K562 (cell line): ENCODE measurements around the gene KLHL24. TPM values are rescaled to one million over a fixed set of nuclear protein-coding genes. Genes with fewer than 3 reads are reported as not detected.
A peak's percentile ranks its signal among the peaks of the same experiment; 100 is the strongest.

Source experiments
- ATAC-seq: fragments of 200-7000 bp; cut with Tn5 transposase; 3 replicates; pipeline ENCODE4 v1.9.1; 2020; ENCODE audit warnings: moderate library complexity
- BruUV-seq: library from RNA; stranded (reverse); fragments of 400-500 nt; replicated peaks from 2 replicates; lab custom pipeline; 2021; lab: Mats Ljungman, UMichigan
- CTCF ChIA-PET: fragments of 300-600 bp; formaldehyde crosslinking; extraction: SDS; loops from one replicate; lab custom pipeline; 2021; ENCODE audit warnings: low intra/inter-chr PET ratio; lab: Yijun Ruan, JAX
- POLR2A ChIA-PET: fragments of 300-600, 350-650 bp; sonication (Branson Sonifier 250); formaldehyde crosslinking; extraction: SDS; loops from one replicate; lab custom pipeline; 2021; ENCODE audit warnings: antibody characterized with exemption, inconsistent platforms; lab: Yijun Ruan, JAX
- DNase-seq, 4 experiments: peaks; one replicate each; pipeline versions ENCODE4 v3.0.0 to v3.0.0-alpha.2; 2011 to 2018; ENCODE audit warnings: low spot score in 3 of 4, mixed read lengths in 3 of 4; ENCODE audit errors: extremely low read depth in 1 of 4
- FAIRE-seq: peaks from 2 replicates; lab custom pipeline; 2011; peaks lifted over from hg19 to GRCh38; lab: Jason Lieb, UNC
- H2AFZ ChIP-seq: 2 replicates; pipeline ENCODE4 v1.6.0; 2011; ENCODE audit warnings: low read depth, low read length, control low read depth, inconsistent platforms
- H3K27ac ChIP-seq: fragments of 200-600 bp; 3 replicates; pipeline ENCODE4 v1.8.0; 2011; ENCODE audit warnings: low read depth, mild to moderate bottlenecking, control low read depth, inconsistent platforms, low read length, moderate library complexity, mixed read lengths; ENCODE audit errors: extremely low read depth
- H3K27me3 ChIP-seq, 2 experiments: fragments of 300-600 bp in 1 of 2; 2 replicates in 1 of 2; 3 replicates in 1 of 2; pipeline versions ENCODE4 v1.6.0 to v1.8.0; 2011; ENCODE audit warnings: inconsistent platforms in 2 of 2, low read length in 2 of 2, mild to moderate bottlenecking in 1 of 2, mixed read lengths in 1 of 2, moderate library complexity in 1 of 2; ENCODE audit not compliant: control insufficient read depth in 2 of 2, insufficient read depth in 2 of 2
- H3K36me3 ChIP-seq: fragments of 300-600 bp; 3 replicates; pipeline ENCODE4 v1.8.0; 2011; ENCODE audit warnings: mild to moderate bottlenecking, low read length, inconsistent platforms; ENCODE audit not compliant: control insufficient read depth, insufficient read depth
- H3K4me1 ChIP-seq, 2 experiments: fragments of 200-600 bp in 1 of 2; replicated peaks in 1 of 2; 2 replicates in 1 of 2; 3 replicates in 1 of 2; pipeline versions ENCODE4 v1.5.1 to v1.8.0; 2011; ENCODE audit warnings: inconsistent platforms in 2 of 2, low read length in 2 of 2, mild to moderate bottlenecking in 1 of 2, mixed read lengths in 1 of 2, moderate library complexity in 1 of 2; ENCODE audit not compliant: control insufficient read depth in 2 of 2, insufficient read depth in 2 of 2
- H3K4me2 ChIP-seq: 2 replicates; pipeline ENCODE4 v1.6.1; 2011; ENCODE audit warnings: low read length, control low read depth, inconsistent platforms, mixed read lengths; ENCODE audit not compliant: insufficient read depth
- H3K4me3 ChIP-seq: fragments of 200-600 bp; sonication (generic), shearing (Covaris generic); 2 replicates; pipeline ENCODE4 v1.5.1; 2016; ENCODE audit warnings: control low read depth, inconsistent platforms
- H3K79me2 ChIP-seq: fragments of 200-600 bp; 3 replicates; pipeline ENCODE4 v1.8.0; 2011; ENCODE audit warnings: low read length, inconsistent platforms; ENCODE audit not compliant: control insufficient read depth, insufficient read depth
- H3K9ac ChIP-seq, 2 experiments: 2 replicates each; pipeline versions ENCODE4 v1.6.0 to v1.6.1; 2011; ENCODE audit warnings: low read depth in 2 of 2, low read length in 2 of 2, control low read depth in 1 of 2, inconsistent platforms in 1 of 2, mild to moderate bottlenecking in 1 of 2, mixed read lengths in 1 of 2; ENCODE audit not compliant: insufficient read depth in 1 of 2
- H3K9me1 ChIP-seq: one replicate; pipeline ENCODE4 v1.6.0; 2011; ENCODE audit warnings: inconsistent platforms, mild to moderate bottlenecking, low read length, moderate library complexity; ENCODE audit not compliant: control insufficient read depth, insufficient read depth
- H3K9me3 ChIP-seq: replicated peaks from 2 replicates; pipeline ENCODE4 v1.5.1; 2011; ENCODE audit warnings: low read depth, low read length, inconsistent platforms; ENCODE audit not compliant: control insufficient read depth, insufficient read depth
- H4K20me1 ChIP-seq: replicated peaks from 2 replicates; pipeline ENCODE4 v1.6.1; 2011; ENCODE audit warnings: low read length, inconsistent platforms, mixed read lengths; ENCODE audit not compliant: control insufficient read depth, insufficient read depth
- PRPF4 ChIP-seq: fragments of 200-400 bp; formaldehyde crosslinking; IDR thresholded peaks from one replicate; pipeline ENCODE4 v1.6.1; 2017; ENCODE audit warnings: low read length, low read depth, mild to moderate bottlenecking; ENCODE audit not compliant: insufficient read depth, poor library complexity, severe bottlenecking
- PTBP1 ChIP-seq: fragments of 200-400 bp; formaldehyde crosslinking; IDR thresholded peaks from 2 replicates; pipeline ENCODE4 v1.6.1; 2017; ENCODE audit warnings: low read depth, low read length
- TAF15 ChIP-seq: fragments of 200-400 bp; formaldehyde crosslinking; IDR thresholded peaks from 2 replicates; pipeline ENCODE4 v1.6.1; 2017; ENCODE audit warnings: mild to moderate bottlenecking, low read depth, low read length, moderate library complexity
- ZNF184 ChIP-seq: sonication (generic); formaldehyde crosslinking; IDR thresholded peaks from 2 replicates; pipeline ENCODE4 v1.5.0; 2020; ENCODE audit warnings: missing genetic modification reagents
- WGBS: fragments of 100-300 bp; shearing (Covaris generic); methylation state at CpG from one replicate; pipeline ENCODE4 v1.1.6; 2016; ENCODE audit warnings: low coverage, mixed read lengths; ENCODE audit not compliant: insufficient coverage; ENCODE audit errors: missing lambda C conversion rate; 5-methylcytosine and 5-hydroxymethylcytosine counted together
- in situ Hi-C: fragments of 300-500 bp; cut with MboI; formaldehyde crosslinking; loops from 4 replicates; pipeline ENCODE4 v1.15.0; 2018; ENCODE audit warnings: inconsistent platforms, mixed read lengths
- intact Hi-C: fragments of 100-400 bp; cut with micrococcal nuclease; formaldehyde crosslinking; loops from 2 replicates; pipeline ENCODE4 v1.14.2; 2022
- polyA plus RNA-seq, 8 experiments: library from polyadenylated mRNA; depleted of rRNA in 4 of 8; stranded (reverse) in 5 of 8; unstranded in 3 of 8; fragments of >200 nt; fragmentation: Nextera tagmentation in 2 of 8; fragmentation: Illumina TruSeq in 1 of 8; extraction: Ambion mirVana in 2 of 8; extraction: Trizol in 1 of 8; gene quantifications; 2 replicates each; pipeline versions ENCODE4 v1.2.1 to v1.2.3, GENCODE V29; 2011 to 2014; ENCODE audit warnings: inconsistent platforms in 1 of 8, missing spikeins in 1 of 8
- total RNA-seq, 7 experiments: library from RNA; depleted of rRNA in 6 of 7; stranded (reverse); fragments of >200 nt in 6 of 7; fragmentation: Illumina TruSeq in 2 of 7; extraction: Trizol in 2 of 7; gene quantifications; 2 replicates each; pipeline versions ENCODE4 v1.2.1 to v1.2.3, GENCODE V29; 2011 to 2021; ENCODE audit warnings: low replicate concordance in 1 of 7
- TF ChIP-seq, protein P1 (sequence below): sonication (generic); formaldehyde crosslinking; IDR thresholded peaks from 2 replicates; pipeline ENCODE4 v1.8.0; 2023; ENCODE audit warnings: mild to moderate bottlenecking, missing genetic modification reagents
- TF ChIP-seq, protein P2 (sequence below): fragments of 450-650 bp; IDR thresholded peaks from 2 replicates; pipeline ENCODE4 v1.6.1; 2016; ENCODE audit warnings: missing biosample characterization, missing genetic modification characterization
- TF ChIP-seq, protein P3 (sequence below): fragments of 450-650 bp; formaldehyde crosslinking; IDR thresholded peaks from 2 replicates; pipeline ENCODE4 v1.4.0; 2020; ENCODE audit warnings: mild to moderate bottlenecking, moderate library complexity
- TF ChIP-seq, protein P4 (sequence below): fragments of 450-650 bp; IDR thresholded peaks from 2 replicates; pipeline ENCODE4 v1.6.1; 2018; ENCODE audit not compliant: partially characterized antibody
- TF ChIP-seq, protein P5 (sequence below), 2 experiments: fragments of 450-650 bp; IDR thresholded peaks; 2 replicates each; pipeline ENCODE4 v1.6.1; 2016

Gene KLHL24
- total and polyA plus RNA-seq, 9 of the 15 experiments (the other 6 are each of a cell fraction or from before 2014, with no cell fraction given), result 3.3 to 21.2 (median 14.2) TPM

DNA sequence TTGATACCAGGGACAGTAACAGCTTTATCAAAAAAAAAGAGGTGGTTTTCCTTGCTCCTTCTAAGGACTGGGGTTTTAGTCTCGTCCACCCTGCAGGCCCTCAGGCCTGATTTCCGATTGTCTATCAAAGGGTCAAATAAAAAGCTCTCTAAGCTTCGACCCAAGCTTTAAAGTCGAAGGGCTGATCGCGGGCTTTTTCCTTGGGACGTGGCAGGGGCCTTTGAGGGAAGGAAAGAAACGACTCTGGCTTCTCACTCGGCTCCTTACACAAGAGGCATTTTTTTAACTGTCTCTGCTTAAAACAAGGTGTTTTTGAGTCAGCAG is 354 bp upstream of the KLHL24 start (continued):
- TF ChIP-seq, protein P1, sequence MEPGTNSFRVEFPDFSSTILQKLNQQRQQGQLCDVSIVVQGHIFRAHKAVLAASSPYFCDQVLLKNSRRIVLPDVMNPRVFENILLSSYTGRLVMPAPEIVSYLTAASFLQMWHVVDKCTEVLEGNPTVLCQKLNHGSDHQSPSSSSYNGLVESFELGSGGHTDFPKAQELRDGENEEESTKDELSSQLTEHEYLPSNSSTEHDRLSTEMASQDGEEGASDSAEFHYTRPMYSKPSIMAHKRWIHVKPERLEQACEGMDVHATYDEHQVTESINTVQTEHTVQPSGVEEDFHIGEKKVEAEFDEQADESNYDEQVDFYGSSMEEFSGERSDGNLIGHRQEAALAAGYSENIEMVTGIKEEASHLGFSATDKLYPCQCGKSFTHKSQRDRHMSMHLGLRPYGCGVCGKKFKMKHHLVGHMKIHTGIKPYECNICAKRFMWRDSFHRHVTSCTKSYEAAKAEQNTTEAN, result no peak
- TF ChIP-seq, protein P2, sequence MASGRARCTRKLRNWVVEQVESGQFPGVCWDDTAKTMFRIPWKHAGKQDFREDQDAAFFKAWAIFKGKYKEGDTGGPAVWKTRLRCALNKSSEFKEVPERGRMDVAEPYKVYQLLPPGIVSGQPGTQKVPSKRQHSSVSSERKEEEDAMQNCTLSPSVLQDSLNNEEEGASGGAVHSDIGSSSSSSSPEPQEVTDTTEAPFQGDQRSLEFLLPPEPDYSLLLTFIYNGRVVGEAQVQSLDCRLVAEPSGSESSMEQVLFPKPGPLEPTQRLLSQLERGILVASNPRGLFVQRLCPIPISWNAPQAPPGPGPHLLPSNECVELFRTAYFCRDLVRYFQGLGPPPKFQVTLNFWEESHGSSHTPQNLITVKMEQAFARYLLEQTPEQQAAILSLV (tag), result no peak
- no peak for TF ChIP-seq ZNF184 (CRISPR knock-in tag)

DNA sequence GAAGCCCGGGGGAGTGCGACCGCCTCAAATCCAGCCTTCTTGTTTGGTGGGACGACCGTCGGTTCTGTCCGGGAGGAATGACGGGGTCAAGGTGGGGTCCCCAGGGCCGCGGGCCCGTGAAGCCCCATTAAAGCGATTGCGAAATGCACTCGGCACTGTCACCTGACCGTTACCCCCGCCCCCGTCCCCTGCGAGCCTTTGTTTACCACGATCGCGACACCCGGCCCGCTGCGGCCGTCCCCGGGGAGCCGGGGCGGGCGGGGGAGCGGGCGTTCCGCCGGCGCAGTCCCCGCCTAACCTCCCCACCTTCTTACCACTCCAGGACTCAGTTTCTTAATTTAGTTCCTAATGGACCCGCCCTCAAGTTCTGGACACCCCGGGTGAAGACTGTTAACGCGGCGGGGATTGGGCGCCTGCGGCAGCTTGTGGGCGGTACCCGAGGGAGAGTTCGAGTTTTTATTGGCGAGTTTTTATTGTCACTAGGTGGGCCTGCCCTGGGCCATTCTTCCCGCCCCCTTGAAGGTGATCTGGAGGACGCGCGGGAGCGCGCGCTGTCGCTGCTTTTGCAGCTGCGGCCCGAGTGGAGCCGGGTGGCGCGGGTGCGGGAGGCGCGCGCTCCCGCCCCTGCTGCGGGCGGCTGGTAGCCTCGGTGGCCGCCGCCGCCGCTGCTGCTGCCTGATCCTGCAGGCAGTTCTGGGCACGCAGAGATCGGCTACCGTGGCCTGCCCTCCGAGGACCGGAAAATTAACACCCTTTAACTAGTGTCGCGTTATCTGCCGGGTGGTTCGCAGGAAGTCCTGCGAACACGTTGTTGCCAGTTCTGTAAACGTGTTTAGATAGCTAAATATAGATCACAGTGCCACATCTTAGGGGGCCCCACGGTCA is 1.0 kb downstream of the KLHL24 start:
- Histone ChIP-seq H3K27me3 (no peaks in the 10 kb centered on the region), H3K9me1 (no peaks in the 10 kb centered on the region), H3K4me1 (peaks cover 8 to 18% of the 10 kb centered on the region in 2 experiments; a peak in 4 of 5 replicates), H3K36me3 (no peaks in the 10 kb centered on the region), H3K4me2 (peak overlapping the region; percentile 89), H3K9ac (peak overlapping the region; percentile 79 to 91), H3K9me3 (no peaks in the 10 kb centered on the region), H2AFZ (peak overlapping the region; percentile 97), H3K27ac (peak overlapping the region; percentile 94), H3K4me3 (peak overlapping the region; percentile 97), H4K20me1 (no peaks in the 10 kb centered on the region), H3K79me2 (peaks cover 23% of the 10 kb centered on the region; the same call in 2 of the 3 replicates)
- FAIRE-seq (peak; percentile 94), ATAC-seq (peak; percentile 90), DNase-seq (peak; percentile 83 to 98 (median 88))
- intact Hi-C loops, result no loop called here
- CTCF ChIA-PET, result interaction anchor here (0.5 kb wide), 1 partner anchor 63 kb away, joined by 4 read pairs; no protein-coding TSS in a partner anchor
- in situ Hi-C loops, result no loop called here
- WGBS, result under 1% methylated on average over 50 of the region's 84 CpGs
- BruUV-seq, result TSS peak; percentile 84
- POLR2A ChIA-PET, result interaction anchor here (0.6 to 2.2 kb wide), 9 partner anchors 9 to 466 kb away, joined by 3 to 8 read pairs (median 3); no protein-coding TSS in a partner anchor
- TF ChIP-seq, protein P3, sequence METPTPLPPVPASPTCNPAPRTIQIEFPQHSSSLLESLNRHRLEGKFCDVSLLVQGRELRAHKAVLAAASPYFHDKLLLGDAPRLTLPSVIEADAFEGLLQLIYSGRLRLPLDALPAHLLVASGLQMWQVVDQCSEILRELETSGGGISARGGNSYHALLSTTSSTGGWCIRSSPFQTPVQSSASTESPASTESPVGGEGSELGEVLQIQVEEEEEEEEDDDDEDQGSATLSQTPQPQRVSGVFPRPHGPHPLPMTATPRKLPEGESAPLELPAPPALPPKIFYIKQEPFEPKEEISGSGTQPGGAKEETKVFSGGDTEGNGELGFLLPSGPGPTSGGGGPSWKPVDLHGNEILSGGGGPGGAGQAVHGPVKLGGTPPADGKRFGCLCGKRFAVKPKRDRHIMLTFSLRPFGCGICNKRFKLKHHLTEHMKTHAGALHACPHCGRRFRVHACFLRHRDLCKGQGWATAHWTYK, result peak; percentile 52; the same call in 1 of the 2 replicates
- TF ChIP-seq PTBP1 (no peak), TAF15 (no peak), PRPF4 (no peak)
- TF ChIP-seq, protein P4, sequence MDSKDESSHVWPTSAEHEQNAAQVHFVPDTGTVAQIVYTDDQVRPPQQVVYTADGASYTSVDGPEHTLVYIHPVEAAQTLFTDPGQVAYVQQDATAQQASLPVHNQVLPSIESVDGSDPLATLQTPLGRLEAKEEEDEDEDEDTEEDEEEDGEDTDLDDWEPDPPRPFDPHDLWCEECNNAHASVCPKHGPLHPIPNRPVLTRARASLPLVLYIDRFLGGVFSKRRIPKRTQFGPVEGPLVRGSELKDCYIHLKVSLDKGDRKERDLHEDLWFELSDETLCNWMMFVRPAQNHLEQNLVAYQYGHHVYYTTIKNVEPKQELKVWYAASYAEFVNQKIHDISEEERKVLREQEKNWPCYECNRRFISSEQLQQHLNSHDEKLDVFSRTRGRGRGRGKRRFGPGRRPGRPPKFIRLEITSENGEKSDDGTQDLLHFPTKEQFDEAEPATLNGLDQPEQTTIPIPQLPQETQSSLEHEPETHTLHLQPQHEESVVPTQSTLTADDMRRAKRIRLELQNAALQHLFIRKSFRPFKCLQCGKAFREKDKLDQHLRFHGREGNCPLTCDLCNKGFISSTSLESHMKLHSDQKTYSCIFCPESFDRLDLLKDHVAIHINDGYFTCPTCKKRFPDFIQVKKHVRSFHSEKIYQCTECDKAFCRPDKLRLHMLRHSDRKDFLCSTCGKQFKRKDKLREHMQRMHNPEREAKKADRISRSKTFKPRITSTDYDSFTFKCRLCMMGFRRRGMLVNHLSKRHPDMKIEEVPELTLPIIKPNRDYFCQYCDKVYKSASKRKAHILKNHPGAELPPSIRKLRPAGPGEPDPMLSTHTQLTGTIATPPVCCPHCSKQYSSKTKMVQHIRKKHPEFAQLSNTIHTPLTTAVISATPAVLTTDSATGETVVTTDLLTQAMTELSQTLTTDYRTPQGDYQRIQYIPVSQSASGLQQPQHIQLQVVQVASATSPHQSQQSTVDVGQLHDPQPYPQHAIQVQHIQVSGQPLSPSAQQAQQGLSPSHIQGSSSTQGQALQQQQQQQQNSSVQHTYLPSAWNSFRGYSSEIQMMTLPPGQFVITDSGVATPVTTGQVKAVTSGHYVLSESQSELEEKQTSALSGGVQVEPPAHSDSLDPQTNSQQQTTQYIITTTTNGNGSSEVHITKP, result peak; percentile 87
- TF ChIP-seq, protein P5, sequence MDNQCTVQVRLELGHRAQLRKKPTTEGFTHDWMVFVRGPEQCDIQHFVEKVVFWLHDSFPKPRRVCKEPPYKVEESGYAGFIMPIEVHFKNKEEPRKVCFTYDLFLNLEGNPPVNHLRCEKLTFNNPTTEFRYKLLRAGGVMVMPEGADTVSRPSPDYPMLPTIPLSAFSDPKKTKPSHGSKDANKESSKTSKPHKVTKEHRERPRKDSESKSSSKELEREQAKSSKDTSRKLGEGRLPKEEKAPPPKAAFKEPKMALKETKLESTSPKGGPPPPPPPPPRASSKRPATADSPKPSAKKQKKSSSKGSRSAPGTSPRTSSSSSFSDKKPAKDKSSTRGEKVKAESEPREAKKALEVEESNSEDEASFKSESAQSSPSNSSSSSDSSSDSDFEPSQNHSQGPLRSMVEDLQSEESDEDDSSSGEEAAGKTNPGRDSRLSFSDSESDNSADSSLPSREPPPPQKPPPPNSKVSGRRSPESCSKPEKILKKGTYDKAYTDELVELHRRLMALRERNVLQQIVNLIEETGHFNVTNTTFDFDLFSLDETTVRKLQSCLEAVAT (IDR thresholded peaks at IDR 0.05), result no peak
